Measurements from ENCODE around the gene NEURL1. TPM values are rescaled to one million over a fixed set of nuclear protein-coding genes. Genes with fewer than 3 reads are reported as not detected.

Gene NEURL1
- total and polyA plus RNA-seq, 2 donors (not counting 3 experiments of a cell fraction or from before 2014, with no cell fraction given): 0.06 to 0.22 TPM

- DNase-seq (ENCODE audit: low read depth, low spot score) (no peak), FAIRE-seq (no peak)
- no peak overlapping the region for H2AFZ ChIP-seq (ENCODE audit: low read depth, low read length)
- intact Hi-C loops (cut with micrococcal nuclease): no loop called here
- H3K9ac ChIP-seq (replicated peaks; ENCODE audit: extremely low read depth, insufficient read depth, low read length): no peak overlapping the region
- H3K27me3 ChIP-seq (ENCODE audit: control insufficient read depth in 2 of 2, insufficient read depth in 2 of 2, low read length in 2 of 2): peaks cover 13 to 16% of the 10 kb centered on the region in 2 experiments
- no peak overlapping the region for H3K4me2 ChIP-seq (ENCODE audit: insufficient read depth, low read length)
- H3K9me3 ChIP-seq (replicated peaks; ENCODE audit: control insufficient read depth, insufficient read depth, low read length): no peaks in the 10 kb centered on the region
- dilution Hi-C loops (cut with MboI; ENCODE audit: extremely low pct_ligation_motif_present, low sequenced_read_pairs): no loop called here
- H3K9me1 ChIP-seq (replicated peaks; ENCODE audit: control insufficient read depth, extremely low read depth, insufficient read depth, low read length): no peaks in the 10 kb centered on the region
- ChIA-PET POLR2A (no interaction called here), CTCF (interaction anchor here (0.8 to 2.9 kb wide), 5 partner anchors 13 to 109 kb away, joined by 3 to 11 read pairs (median 4); no protein-coding TSS in a partner anchor)
- no peaks in the 10 kb centered on the region for H3K4me1 ChIP-seq (ENCODE audit: control insufficient read depth, extremely low read depth, insufficient read depth, low read length)
- no peaks in the 10 kb centered on the region for H3K79me2 ChIP-seq (ENCODE audit: control insufficient read depth, insufficient read depth, low read length)
- no TSS peak for BruUV-seq (replicated peaks)
- no peaks in the 10 kb centered on the region for H4K20me1 ChIP-seq (replicated peaks; ENCODE audit: control insufficient read depth, extremely low read depth, insufficient read depth, low read length)
- no peak for TF ChIP-seq GATA2 (IDR thresholded peaks at IDR 0.05; ENCODE audit: insufficient read depth, insufficient read length, low read depth, low read length)
- TF ChIP-seq JUN (IDR thresholded peaks at IDR 0.05; ENCODE audit: borderline replicate concordance, insufficient read depth, insufficient read length, low read depth): no peak
- no peak for TF ChIP-seq FOS (IDR thresholded peaks at IDR 0.05; ENCODE audit: borderline replicate concordance, insufficient read depth, low read length)
- TF ChIP-seq EZH2 (IDR thresholded peaks at IDR 0.05; ENCODE audit: borderline replicate concordance, low read depth, low read length, severe bottlenecking): no peak
- TF ChIP-seq MYC (IDR thresholded peaks at IDR 0.05; ENCODE audit: low read depth, low read length): no peak
- no peak for TF ChIP-seq POLR2A (IDR thresholded peaks at IDR 0.05; ENCODE audit: low read depth, low read length)
- H3K36me3 ChIP-seq (ENCODE audit: control insufficient read depth in 2 of 2, extremely low read depth in 1 of 2, insufficient read depth in 2 of 2, low read length in 2 of 2): no peaks in the 10 kb centered on the region
- no peak overlapping the region for H3K27ac ChIP-seq (ENCODE audit: insufficient read depth, low read depth, low read length)
- no peak overlapping the region for H3K4me3 ChIP-seq (replicated peaks in 1 of 3; ENCODE audit: insufficient read depth in 1 of 3, low read depth in 1 of 3, low read length in 3 of 3)
These were observed 83.4 kb downstream of the NEURL1 start for GRCh38 chr10:103576862-103577261.

GRCh38 chr10:103578782-103579382 lies 85.4 kb downstream of the NEURL1 start:
- FAIRE-seq (no peak), DNase-seq (ENCODE audit: low read depth, low spot score) (no peak)
- Histone ChIP-seq H2AFZ (ENCODE audit: low read depth, low read length) (no peak overlapping the region), H3K4me2 (ENCODE audit: insufficient read depth, low read length) (no peak overlapping the region), H3K36me3 (ENCODE audit: control insufficient read depth in 2 of 2, extremely low read depth in 1 of 2, insufficient read depth in 2 of 2, low read length in 2 of 2) (no peaks in the 10 kb centered on the region), H4K20me1 (replicated peaks; ENCODE audit: control insufficient read depth, extremely low read depth, insufficient read depth, low read length) (no peaks in the 10 kb centered on the region), H3K9me1 (replicated peaks; ENCODE audit: control insufficient read depth, extremely low read depth, insufficient read depth, low read length) (no peaks in the 10 kb centered on the region), H3K27ac (ENCODE audit: insufficient read depth, low read depth, low read length) (no peak overlapping the region), H3K79me2 (ENCODE audit: control insufficient read depth, insufficient read depth, low read length) (no peaks in the 10 kb centered on the region), H3K9me3 (replicated peaks; ENCODE audit: control insufficient read depth, insufficient read depth, low read length) (no peaks in the 10 kb centered on the region), H3K27me3 (ENCODE audit: control insufficient read depth in 2 of 2, insufficient read depth in 2 of 2, low read length in 2 of 2) (peaks cover 12 to 24% of the 10 kb centered on the region in 2 experiments), H3K9ac (replicated peaks; ENCODE audit: extremely low read depth, insufficient read depth, low read length) (no peak overlapping the region), H3K4me3 (replicated peaks in 1 of 3; ENCODE audit: insufficient read depth in 1 of 3, low read depth in 1 of 3, low read length in 3 of 3) (no peak overlapping the region), H3K4me1 (ENCODE audit: control insufficient read depth, extremely low read depth, insufficient read depth, low read length) (no peaks in the 10 kb centered on the region)
- TF ChIP-seq EZH2 (IDR thresholded peaks at IDR 0.05; ENCODE audit: borderline replicate concordance, low read depth, low read length, severe bottlenecking) (no peak), MAX (IDR thresholded peaks at IDR 0.05; ENCODE audit: insufficient read depth, insufficient read length) (no peak), FOS (IDR thresholded peaks at IDR 0.05; ENCODE audit: borderline replicate concordance, insufficient read depth, low read length) (no peak), JUN (IDR thresholded peaks at IDR 0.05; ENCODE audit: borderline replicate concordance, insufficient read depth, insufficient read length, low read depth) (no peak), POLR2A (IDR thresholded peaks at IDR 0.05; ENCODE audit: low read depth, low read length) (no peak), POLR2AphosphoS5 (IDR thresholded peaks at IDR 0.05; ENCODE audit: insufficient read depth, low read depth, low read length) (no peak), GATA2 (IDR thresholded peaks at IDR 0.05; ENCODE audit: insufficient read depth, insufficient read length, low read depth, low read length) (no peak), MYC (IDR thresholded peaks at IDR 0.05; ENCODE audit: low read depth, low read length) (no peak)
- dilution Hi-C loops (cut with MboI; ENCODE audit: extremely low pct_ligation_motif_present, low sequenced_read_pairs): no loop called here
- BruUV-seq (replicated peaks): no TSS peak
- POLR2A ChIA-PET: no interaction called here
- CTCF ChIA-PET: no interaction called here
- intact Hi-C loops (cut with micrococcal nuclease): no loop called here

Measured in endothelial cell of umbilical vein (primary cell).